ENCODE data around the gene DIP2C.
"Not testable (repeated sequence)": the region's sequence is repeated elsewhere in the genome, so short reads cannot be mapped to it uniquely, and the experiment has no call there.

GRCh38 chr10:632155-632806, 57.2 kb downstream of the DIP2C start:
- TF ChIP-seq CTCF, POLR2A (IDR thresholded peaks at IDR 0.05): not testable (repeated sequence)

All from testis (tissue), 2 donors.